DND-41 (cell line): ENCODE results near the gene SHROOM2.

Source experiments
- CTCF ChIP-seq: IDR thresholded peaks from 2 replicates; pipeline ENCODE4 v1.5.1; 2012; ENCODE audit warnings: borderline replicate concordance, low read length, moderate library complexity, mild to moderate bottlenecking; ENCODE audit not compliant: poor library complexity, severe bottlenecking; ENCODE audit errors: extremely low read depth
- EZH2 ChIP-seq: IDR thresholded peaks from 3 replicates; pipeline ENCODE4 v1.6.1; 2012; ENCODE audit warnings: borderline replicate concordance, low read depth, mild to moderate bottlenecking, moderate library complexity, low read length, inconsistent platforms; ENCODE audit not compliant: severe bottlenecking

GRCh38 chrX:9757366-9757765, 28.9 kb upstream of the SHROOM2 start:
- TF ChIP-seq CTCF, result no peak
- no peak for TF ChIP-seq EZH2
